NCI-H1930 (cell line): ENCODE measurements around the gene KCND3.

Experiments used
- DNase-seq, 2 experiments: peaks; one replicate each; lab custom pipeline; 2025; lab: John Stamatoyannopoulos, UW

Gene KCND3

GRCh38 chr1:111778066-111778465 is 211.4 kb downstream of the KCND3 start:
- DNase-seq, result no peak

GRCh38 chr1:111777301-111777700 is 212.2 kb downstream of the KCND3 start:
- no peak for DNase-seq

DNA sequence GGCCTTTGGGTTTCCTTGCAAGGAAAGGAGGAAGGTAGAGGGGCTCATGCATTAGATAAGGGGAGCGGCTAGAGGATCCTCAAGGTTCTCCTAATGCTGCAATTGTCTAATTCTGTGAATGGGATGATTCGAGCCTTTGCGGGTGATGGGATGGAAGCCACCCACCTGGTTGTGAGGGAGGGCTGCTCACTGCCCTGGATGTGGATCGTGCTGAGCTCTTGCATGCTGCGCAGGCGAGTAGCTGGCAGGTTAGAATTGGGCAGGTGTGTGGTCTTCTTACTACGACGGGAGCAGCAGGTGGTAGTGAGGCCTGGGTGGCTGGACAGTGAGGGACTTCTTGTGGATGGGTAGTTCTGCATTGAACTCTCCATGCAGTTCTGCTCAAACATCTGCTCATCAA is 212.6 kb downstream of the KCND3 start:
- DNase-seq, result no peak

GRCh38 chr1:111776391-111776790 is 213.1 kb downstream of the KCND3 start:
- no peak for DNase-seq

DNA sequence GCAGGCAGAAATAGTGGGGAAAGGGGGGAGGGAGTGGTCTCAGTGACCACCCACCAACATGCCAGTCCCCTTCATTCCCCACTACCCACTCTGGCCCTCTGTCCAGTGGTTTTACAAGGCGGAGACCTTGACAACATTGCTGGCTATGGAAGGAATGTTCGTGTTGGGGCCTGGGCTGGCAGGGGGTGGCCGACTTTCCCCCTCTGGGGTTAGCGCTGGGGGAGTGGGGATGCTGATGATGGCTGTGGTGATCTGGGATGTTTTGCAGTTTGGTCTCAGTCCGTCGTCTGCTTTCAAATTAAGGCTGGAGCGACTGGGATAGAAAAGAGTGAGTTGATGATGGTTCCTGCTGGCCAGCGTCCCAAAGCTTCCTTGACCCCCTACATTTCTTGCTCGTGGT is 213.5 kb downstream of the KCND3 start:
- DNase-seq, result no peak

DNA sequence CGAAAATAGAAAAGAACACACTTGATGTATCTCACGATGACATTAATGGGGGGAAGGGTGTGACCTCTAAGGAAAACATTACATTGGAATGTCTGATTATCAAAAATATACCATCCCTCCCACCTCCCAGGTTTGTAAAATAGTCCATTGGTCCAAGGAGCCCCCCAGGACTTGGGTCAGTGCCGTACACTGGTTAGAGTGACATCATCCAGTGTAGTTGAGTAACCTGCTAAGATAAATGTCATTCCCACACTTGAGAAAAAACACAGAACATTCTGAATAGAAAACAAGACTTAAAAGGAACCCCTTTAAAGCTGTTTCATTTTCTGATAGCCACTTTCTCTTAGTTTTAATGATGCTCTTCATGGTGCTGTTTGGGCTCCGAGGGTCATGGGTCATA is 218.6 kb downstream of the KCND3 start:
- no peak for DNase-seq

GRCh38 chr1:111769517-111770146 is 219.8 kb downstream of the KCND3 start:
- peak in 1 of 2 experiments; percentile 43 for DNase-seq

GRCh38 chr1:111768625-111769024 is 220.8 kb downstream of the KCND3 start:
- no peak for DNase-seq

GRCh38 chr1:111768023-111768422 is 221.4 kb downstream of the KCND3 start:
- DNase-seq, result no peak

- DNase-seq, result no peak
These were observed 227.1 kb downstream of the KCND3 start for GRCh38 chr1:111762332-111762731.

DNA sequence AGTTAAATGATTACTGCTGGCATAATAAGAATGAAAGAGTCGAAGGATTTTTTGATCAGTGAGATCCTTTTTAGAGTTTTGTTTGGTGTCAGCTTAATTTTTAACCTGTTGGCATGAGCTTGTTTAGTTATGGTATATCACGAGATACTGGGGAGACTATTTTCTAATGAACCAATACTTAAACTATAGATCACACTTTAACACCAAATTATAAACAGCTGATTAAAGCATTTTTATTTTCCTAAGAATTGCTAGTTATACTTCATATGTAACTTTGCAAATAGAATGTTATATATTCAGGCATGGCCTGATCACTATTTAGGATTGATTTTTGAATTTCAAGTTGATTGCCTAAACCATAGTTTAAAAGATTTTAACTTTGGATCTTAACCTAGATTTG is 227.8 kb downstream of the KCND3 start:
- DNase-seq, result no peak

GRCh38 chr1:111758373-111758772 is 231.1 kb downstream of the KCND3 start:
- no peak for DNase-seq

GRCh38 chr1:111756124-111756513 is 233.3 kb downstream of the KCND3 start:
- DNase-seq, result no peak

DNA sequence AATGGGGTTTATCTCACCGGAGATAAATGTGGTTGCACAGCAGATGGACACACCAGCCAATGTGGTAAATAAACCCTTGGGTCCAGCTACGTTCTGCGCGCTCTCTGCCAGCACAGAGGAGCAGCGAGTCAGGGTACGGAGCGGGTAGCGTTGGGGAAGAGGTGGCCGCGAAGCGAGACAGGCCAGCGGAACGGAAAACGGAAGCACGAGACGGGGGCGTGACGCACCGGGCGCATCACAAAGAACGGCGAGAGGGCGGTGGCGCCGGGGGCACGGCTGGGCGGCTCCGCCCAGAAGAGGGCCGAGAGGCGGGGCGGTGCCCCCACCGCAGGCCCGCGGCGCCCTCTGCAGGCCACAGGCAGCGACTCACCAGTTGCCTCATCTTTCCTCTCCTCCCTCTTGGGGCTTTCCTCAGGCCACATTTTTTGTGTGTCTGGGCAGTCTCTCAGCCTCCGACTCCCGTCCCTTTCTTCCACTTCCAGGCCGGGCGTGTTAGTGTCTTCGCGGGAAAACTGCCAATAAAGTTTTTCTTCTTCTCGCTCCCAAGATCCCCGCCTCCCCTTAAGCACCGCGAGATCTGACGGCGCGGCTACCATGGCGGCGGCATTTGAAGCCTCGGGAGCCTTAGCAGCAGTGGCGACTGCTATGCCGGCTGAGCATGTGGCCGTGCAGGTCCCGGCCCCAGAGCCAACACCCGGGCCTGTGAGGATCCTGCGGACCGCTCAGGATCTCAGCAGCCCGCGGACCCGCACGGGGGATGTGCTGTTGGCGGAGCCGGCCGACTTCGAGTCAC is 233.9 kb downstream of the KCND3 start, which contains the start of gene DDX20:
Gene DDX20 (plus strand): TSS at position 571 of the 793 bp plus-strand sequence. CDS start 24 bp downstream, at position 595.
- DNase-seq, result peak; percentile 87 to 93

GRCh38 chr1:111754984-111755330 is 234.5 kb downstream of the KCND3 start:
- peak; percentile 37 to 38 for DNase-seq

DNA sequence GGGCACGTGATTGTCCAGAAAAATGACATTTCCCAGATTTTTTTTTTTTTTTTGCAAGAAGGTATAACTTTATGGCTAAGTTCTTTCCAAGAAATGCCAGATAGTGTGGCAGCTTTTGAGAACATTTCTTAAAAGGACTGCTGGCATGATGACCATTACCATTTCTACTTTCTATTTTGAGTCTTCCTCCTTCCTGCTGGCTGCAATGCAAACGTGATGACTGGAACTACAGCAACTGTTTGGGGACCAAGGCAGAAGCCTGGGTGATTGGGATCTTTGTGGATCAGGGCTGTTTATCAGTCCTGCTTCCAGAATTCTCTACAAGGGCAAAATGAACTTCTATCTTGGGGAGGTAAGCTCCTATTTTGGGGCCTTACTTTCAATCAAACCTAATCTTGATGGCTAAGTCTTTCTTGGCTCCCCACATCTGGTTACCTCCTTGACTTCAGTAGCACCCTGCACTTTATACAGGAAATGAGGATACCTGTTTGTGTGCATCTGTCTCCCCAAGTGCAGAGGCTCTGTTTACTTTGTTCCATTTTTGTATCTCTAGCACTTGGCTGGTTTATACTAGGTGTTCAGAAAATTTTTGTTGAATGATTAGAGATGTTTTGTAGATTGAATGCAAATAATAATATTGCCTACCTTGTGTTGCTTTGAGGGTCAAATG is 237.4 kb downstream of the KCND3 start:
- DNase-seq, result no peak

DNA sequence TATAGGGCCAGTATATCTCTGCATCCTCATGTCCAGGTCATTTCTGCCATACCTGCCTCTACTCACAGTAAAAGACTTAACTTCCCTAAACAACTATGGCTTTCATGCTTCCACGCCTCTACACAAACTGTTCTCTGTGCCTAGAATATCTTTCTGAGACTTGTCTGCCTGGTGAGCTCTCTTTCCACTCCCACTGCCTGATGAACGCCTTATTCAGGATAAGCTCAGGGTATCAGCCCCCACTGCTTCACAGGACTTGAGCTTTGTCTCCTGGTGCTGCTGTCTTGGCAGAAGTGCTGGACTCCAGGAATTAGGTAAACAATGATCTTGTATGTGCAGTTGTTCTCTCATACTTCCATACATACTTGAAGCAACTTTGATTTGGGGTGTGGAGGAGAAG is 238.6 kb downstream of the KCND3 start:
- no peak for DNase-seq

DNA sequence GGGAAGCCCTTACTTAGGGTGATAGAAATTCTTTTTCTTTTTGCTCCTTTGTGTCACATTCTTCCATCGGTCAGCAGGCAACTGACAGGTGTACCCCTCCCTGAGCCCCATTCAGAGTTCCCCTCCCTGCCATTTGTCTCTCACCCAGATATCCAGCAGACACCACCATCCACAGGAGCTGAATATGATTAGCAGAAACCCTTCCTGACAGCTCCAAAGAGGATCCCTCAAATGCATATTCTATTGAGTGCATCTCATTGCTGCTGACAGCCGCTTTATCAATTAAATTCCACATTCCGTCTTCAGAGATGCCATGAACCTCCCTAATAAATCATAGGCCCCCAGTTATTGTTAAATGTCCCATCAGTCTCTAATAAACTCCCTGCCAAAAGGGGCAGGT is 239.8 kb downstream of the KCND3 start:
- no peak for DNase-seq

- no peak for DNase-seq
These were observed 241.5 kb downstream of the KCND3 start for GRCh38 chr1:111747947-111748346.

- DNase-seq, result no peak
These were observed 242.2 kb downstream of the KCND3 start for GRCh38 chr1:111747282-111747734.

- DNase-seq, result no peak
These were observed 242.9 kb downstream of the KCND3 start for GRCh38 chr1:111746614-111746999.

- no peak for DNase-seq
These were observed 243.5 kb downstream of the KCND3 start for GRCh38 chr1:111745675-111746613.
